KMS-11 (cell line): Measurements from ENCODE around the gene ALS2.

ENCODE experiments used
- H2AFZ ChIP-seq: fragments of 200-600 bp; sonication (generic); 2 replicates; pipeline ENCODE4 v1.6.1; 2016; ENCODE audit warnings: antibody characterized with exemption, mixed run types, low read depth
- H3K27ac ChIP-seq: fragments of 200-600 bp; sonication (generic); 2 replicates; pipeline ENCODE4 v1.6.1; 2016; ENCODE audit warnings: mild to moderate bottlenecking, mixed run types
- H3K27me3 ChIP-seq: fragments of 200-600 bp; sonication (generic); 2 replicates; pipeline ENCODE4 v1.6.1; 2017; ENCODE audit warnings: mild to moderate bottlenecking, low read depth, mixed run types, moderate library complexity; ENCODE audit not compliant: insufficient read depth
- H3K36me3 ChIP-seq: fragments of 200-600 bp; sonication (generic); 2 replicates; pipeline ENCODE4 v1.6.1; 2017; ENCODE audit warnings: mild to moderate bottlenecking, mixed run types; ENCODE audit not compliant: insufficient read depth
- H3K4me1 ChIP-seq: fragments of 200-600 bp; sonication (generic); 2 replicates; pipeline ENCODE4 v1.6.1; 2016; ENCODE audit warnings: mild to moderate bottlenecking, low read depth, mixed run types; ENCODE audit not compliant: poor library complexity, severe bottlenecking
- H3K4me2 ChIP-seq: fragments of 200-600 bp; sonication (generic); 2 replicates; pipeline ENCODE4 v1.7.0; 2016; ENCODE audit warnings: mild to moderate bottlenecking, mixed run types
- H3K4me3 ChIP-seq: fragments of 200-600 bp; sonication (generic); IDR thresholded peaks from 2 replicates; pipeline ENCODE4 v1.6.1; 2017; ENCODE audit warnings: low read depth, low read length, mixed read lengths; ENCODE audit not compliant: insufficient read depth
- H3K79me2 ChIP-seq: fragments of 200-600 bp; sonication (generic); 2 replicates; pipeline ENCODE4 v1.6.1; 2016; ENCODE audit warnings: low read depth, mixed run types; ENCODE audit not compliant: insufficient read depth
- H3K9ac ChIP-seq: fragments of 200-600 bp; sonication (generic); 2 replicates; pipeline ENCODE4 v1.6.1; 2016; ENCODE audit warnings: mild to moderate bottlenecking, mixed run types
- H4K20me1 ChIP-seq: fragments of 200-600 bp; sonication (generic); 2 replicates; pipeline ENCODE4 v1.6.1; 2016; ENCODE audit warnings: mild to moderate bottlenecking, mixed run types; ENCODE audit not compliant: insufficient read depth
- CTCF ChIP-seq: fragments of 200-600 bp; sonication (generic); conservative IDR thresholded peaks from 2 replicates; pipeline ENCODE4 v1.6.1; 2017; ENCODE audit warnings: low read depth, mild to moderate bottlenecking, antibody characterized with exemption, low read length, moderate library complexity, mixed read lengths

The ALS2 gene

GRCh38 chr2:201746551-201746950 lies 34.2 kb downstream of the ALS2 start:
- H4K20me1 ChIP-seq = no peaks in the 10 kb centered on the region
- TF ChIP-seq CTCF = no peak
- H3K27ac ChIP-seq = no peak overlapping the region
- H3K4me3 ChIP-seq = no peak overlapping the region
- H3K9ac ChIP-seq = no peak overlapping the region
- no peaks in the 10 kb centered on the region for H3K79me2 ChIP-seq
- H2AFZ ChIP-seq = no peak overlapping the region
- H3K4me2 ChIP-seq = no peak overlapping the region
- peaks cover 8% of the 10 kb centered on the region for H3K4me1 ChIP-seq
- H3K27me3 ChIP-seq = no peaks in the 10 kb centered on the region
- no peaks in the 10 kb centered on the region for H3K36me3 ChIP-seq

DNA sequence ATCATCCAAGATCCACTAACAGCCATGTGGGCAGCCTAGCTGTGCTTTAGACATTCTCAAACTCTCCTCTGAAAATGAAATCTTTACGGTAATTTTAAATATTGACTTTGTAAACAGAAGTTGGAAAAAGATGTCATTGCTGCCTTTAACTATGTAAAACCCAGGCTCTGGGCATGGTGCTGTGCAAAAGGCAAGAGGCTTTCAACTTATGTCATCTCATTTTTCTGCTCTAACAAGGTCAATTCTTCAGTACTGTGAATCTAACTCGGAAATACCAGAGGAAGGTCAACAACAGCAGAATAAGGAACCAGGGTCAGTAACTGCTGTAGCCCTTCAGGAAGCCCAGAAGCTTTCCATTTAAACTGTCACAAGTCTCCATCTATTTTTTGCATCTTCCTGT lies 45.2 kb downstream of the ALS2 start:
- no peak for TF ChIP-seq CTCF
- Histone ChIP-seq H3K4me1 (peaks cover 5% of the 10 kb centered on the region), H3K27ac (no peak overlapping the region), H3K4me2 (no peak overlapping the region), H3K9ac (no peak overlapping the region), H3K36me3 (no peaks in the 10 kb centered on the region), H3K4me3 (no peak overlapping the region), H3K79me2 (no peaks in the 10 kb centered on the region), H4K20me1 (no peaks in the 10 kb centered on the region), H3K27me3 (no peaks in the 10 kb centered on the region), H2AFZ (no peak overlapping the region)

GRCh38 chr2:201734111-201734510 lies 46.6 kb downstream of the ALS2 start:
- Histone ChIP-seq H3K27ac (no peak overlapping the region), H3K79me2 (no peaks in the 10 kb centered on the region), H3K36me3 (no peaks in the 10 kb centered on the region), H3K9ac (no peak overlapping the region), H2AFZ (no peak overlapping the region), H3K27me3 (no peaks in the 10 kb centered on the region), H4K20me1 (no peaks in the 10 kb centered on the region), H3K4me2 (no peak overlapping the region), H3K4me1 (peaks cover 5% of the 10 kb centered on the region), H3K4me3 (no peak overlapping the region)
- no peak for TF ChIP-seq CTCF

DNA sequence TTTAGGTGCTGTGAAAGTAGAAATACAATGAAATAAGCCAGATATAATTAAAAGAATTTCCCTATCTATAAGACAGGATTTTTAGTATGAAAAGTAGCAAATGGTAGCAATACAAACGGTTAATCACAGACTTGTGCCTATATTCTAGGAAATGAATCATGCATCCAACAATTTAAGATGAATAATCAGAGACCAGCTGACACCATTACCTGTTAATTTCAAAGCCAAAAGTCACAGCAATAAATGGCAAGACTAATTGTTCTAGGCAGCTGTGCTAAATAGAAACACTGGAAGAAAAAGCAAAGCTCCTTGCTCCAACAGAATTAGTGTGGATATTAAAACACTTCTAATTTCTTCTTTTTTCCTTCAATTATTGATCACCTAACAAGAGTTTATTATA lies 47.2 kb downstream of the ALS2 start:
- Histone ChIP-seq H3K4me1 (peaks cover under 1% of the 10 kb centered on the region), H4K20me1 (no peaks in the 10 kb centered on the region), H3K36me3 (no peaks in the 10 kb centered on the region), H3K27ac (no peak overlapping the region), H3K9ac (no peak overlapping the region), H3K79me2 (no peaks in the 10 kb centered on the region), H3K4me3 (no peak overlapping the region), H2AFZ (no peak overlapping the region), H3K4me2 (no peak overlapping the region), H3K27me3 (no peaks in the 10 kb centered on the region)
- TF ChIP-seq CTCF = no peak
